ENCODE data around the gene EHMT1. TPM values are rescaled to one million over a fixed set of nuclear protein-coding genes. Genes with fewer than 3 reads are reported as not detected.

EHMT1 gene
- total and polyA plus RNA-seq, 2 donors (not counting 1 experiment from before 2014, with no cell fraction given): 101 to 394 TPM

DNA sequence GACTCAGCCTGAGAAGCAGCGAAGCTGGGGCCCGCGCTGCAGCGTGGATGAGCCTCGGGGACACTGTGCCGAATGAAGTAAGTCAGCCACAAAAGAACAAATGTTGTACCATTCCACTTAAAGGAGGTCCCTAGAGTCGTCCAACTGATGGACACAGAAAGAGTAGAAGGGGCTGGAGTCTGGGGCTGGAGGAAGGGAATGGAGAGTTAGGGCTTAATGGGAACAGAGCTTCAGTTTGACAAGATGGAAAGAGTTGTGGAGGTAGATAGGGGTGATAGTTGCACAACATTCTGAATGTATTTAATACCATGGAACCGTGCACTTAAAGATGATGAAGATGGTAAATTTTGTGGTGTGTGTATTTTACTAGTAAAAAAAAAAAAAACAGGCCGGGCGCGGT, 119.9 kb downstream of the EHMT1 start:
- peak overlapping the region; percentile 93 for H3K27ac Mint-ChIP-seq
- ATAC-seq (ENCODE audit: low read depth): no peak

More for the DNA sequence above, 119.9 kb downstream of the EHMT1 start:
- Mint-ChIP-seq H3K4me3 (peak overlapping the region; percentile 87), H3K27me3 (no peaks in the 10 kb centered on the region), H3K4me1 (peaks cover 58% of the 10 kb centered on the region), H3K9me3 (ENCODE audit: insufficient read depth) (peaks cover 8% of the 10 kb centered on the region)
- peaks cover 18% of the 10 kb centered on the region for H3K79me2 ChIP-seq (ENCODE audit: control insufficient read depth, insufficient read depth, low read length)
- peak overlapping the region; percentile 36 for H3K4me2 ChIP-seq (replicated peaks; ENCODE audit: low read depth, low read length, poor library complexity, severe bottlenecking)
- peaks cover 10 to 20% (median 18%) of the 10 kb centered on the region in 3 donors for H3K9me3 ChIP-seq (ENCODE audit: control extremely low read depth in 1 of 3, control insufficient read depth in 2 of 3, insufficient read depth in 1 of 3, low read length in 2 of 3)
- intact Hi-C loops (cut with micrococcal nuclease): loop anchor here (1.0 kb wide), 1 partner anchor 21 kb away; no protein-coding TSS in a partner anchor
- H3K36me3 ChIP-seq (replicated peaks in 1 of 2; ENCODE audit: control extremely low read depth in 1 of 2, control insufficient read depth in 1 of 2, extremely low read depth in 1 of 2, insufficient read depth in 2 of 2, low read length in 1 of 2): peaks cover 19 to 37% of the 10 kb centered on the region in 2 experiments
- H3K4me3 ChIP-seq (ENCODE audit: control extremely low read depth in 1 of 5, extremely low read depth in 1 of 5, insufficient read depth in 1 of 5, low read depth in 2 of 5, low read length in 4 of 5): no peak overlapping the region
- CTCF ChIA-PET: interaction anchor here (1.0 to 1.9 kb wide), 3 partner anchors 20 to 51 kb away, joined by 3 to 6 read pairs (median 3); no protein-coding TSS in a partner anchor
- 94% methylated on average over 2 of the region's 11 CpGs for WGBS (ENCODE audit: insufficient coverage)
- peak overlapping the region; percentile 73 to 82 for H3K27ac ChIP-seq (ENCODE audit: low read length in 2 of 2)
- peak overlapping the region; percentile 32 for H2AFZ ChIP-seq (ENCODE audit: insufficient read depth, low read depth, low read length, poor library complexity, severe bottlenecking)
- H3K9ac ChIP-seq (ENCODE audit: low read length): no peak overlapping the region
- no peaks in the 10 kb centered on the region for H3K27me3 ChIP-seq (replicated peaks in 1 of 4; ENCODE audit: control extremely low read depth in 1 of 4, control insufficient read depth in 3 of 4, insufficient read depth in 4 of 4, low read length in 3 of 4)
- H4K20me1 ChIP-seq (ENCODE audit: control insufficient read depth, insufficient read depth, low read length, poor library complexity, severe bottlenecking): no peaks in the 10 kb centered on the region
- POLR2A ChIA-PET: interaction anchor here (0.6 to 0.7 kb wide), 3 partner anchors 60 to 133 kb away, joined by 3 read pairs; partner anchors contain the start of gene ARRDC1
- TF ChIP-seq, protein P1, sequence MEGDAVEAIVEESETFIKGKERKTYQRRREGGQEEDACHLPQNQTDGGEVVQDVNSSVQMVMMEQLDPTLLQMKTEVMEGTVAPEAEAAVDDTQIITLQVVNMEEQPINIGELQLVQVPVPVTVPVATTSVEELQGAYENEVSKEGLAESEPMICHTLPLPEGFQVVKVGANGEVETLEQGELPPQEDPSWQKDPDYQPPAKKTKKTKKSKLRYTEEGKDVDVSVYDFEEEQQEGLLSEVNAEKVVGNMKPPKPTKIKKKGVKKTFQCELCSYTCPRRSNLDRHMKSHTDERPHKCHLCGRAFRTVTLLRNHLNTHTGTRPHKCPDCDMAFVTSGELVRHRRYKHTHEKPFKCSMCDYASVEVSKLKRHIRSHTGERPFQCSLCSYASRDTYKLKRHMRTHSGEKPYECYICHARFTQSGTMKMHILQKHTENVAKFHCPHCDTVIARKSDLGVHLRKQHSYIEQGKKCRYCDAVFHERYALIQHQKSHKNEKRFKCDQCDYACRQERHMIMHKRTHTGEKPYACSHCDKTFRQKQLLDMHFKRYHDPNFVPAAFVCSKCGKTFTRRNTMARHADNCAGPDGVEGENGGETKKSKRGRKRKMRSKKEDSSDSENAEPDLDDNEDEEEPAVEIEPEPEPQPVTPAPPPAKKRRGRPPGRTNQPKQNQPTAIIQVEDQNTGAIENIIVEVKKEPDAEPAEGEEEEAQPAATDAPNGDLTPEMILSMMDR (IDR thresholded peaks at IDR 0.05): no peak
- no peak for TF ChIP-seq EZH2 (IDR thresholded peaks at IDR 0.05; ENCODE audit: borderline replicate concordance, insufficient read depth, low read depth, low read length, poor library complexity, severe bottlenecking)
- peak; percentile 56 for DNase-seq
- H3K4me1 ChIP-seq (ENCODE audit: control insufficient read depth in 2 of 2, insufficient read depth in 2 of 2, low read length in 2 of 2): peaks cover 19 to 31% of the 10 kb centered on the region in 2 donors
